Fibroblast of skin of abdomen (primary cell): ENCODE data around the gene CCDC43. TPM values are rescaled to one million over a fixed set of nuclear protein-coding genes. Genes with fewer than 3 reads are reported as not detected.
"Not testable (repeated sequence)": the region's sequence is repeated elsewhere in the genome, so short reads cannot be mapped to it uniquely, and the experiment has no call there.

Experiments used
- DNase-seq: peaks from one replicate; pipeline ENCODE4 v3.0.0-alpha.2; 2013
- polyA plus RNA-seq, 2 experiments: library from polyadenylated mRNA; unstranded; fragments of 120-200 nt; gene quantifications; one replicate each; pipeline ENCODE4 v1.2.1, GENCODE V29; 2013; ENCODE audit not compliant: insufficient read length in 2 of 2

Gene CCDC43
- 22.7 TPM for polyA plus RNA-seq (2013, experiment 1 of 2; ENCODE audit: insufficient read length)
- polyA plus RNA-seq (2013, experiment 2 of 2; ENCODE audit: insufficient read length) = 21.9 TPM

- peak; percentile 94 for DNase-seq
These were observed at the start of gene CCDC43 for GRCh38 chr17:44689477-44690217. Gene CCDC43 (minus strand): TSS chr17:44689776. CDS start chr17:44689753, 23 bp downstream.

- peak; percentile 3 for DNase-seq
These were observed 48.8 kb upstream of the CCDC43 start for GRCh38 chr17:44738214-44738906.

GRCh38 chr17:44736551-44737240, 47.1 kb upstream of the CCDC43 start:
- DNase-seq = no peak

GRCh38 chr17:44734272-44734671, 44.7 kb upstream of the CCDC43 start:
- no peak for DNase-seq

- no peak for DNase-seq
These were observed 44.2 kb upstream of the CCDC43 start for GRCh38 chr17:44733753-44734152.

GRCh38 chr17:44726121-44726520, 36.5 kb upstream of the CCDC43 start:
- not testable (repeated sequence) for DNase-seq

- no peak for DNase-seq
These were observed 32.7 kb upstream of the CCDC43 start for GRCh38 chr17:44722254-44722653.

GRCh38 chr17:44719444-44719843, 29.9 kb upstream of the CCDC43 start:
- no peak for DNase-seq

- peak; percentile 93 for DNase-seq
These were observed 19.1 kb upstream of the CCDC43 start, which contains the start of gene DBF4B for GRCh38 chr17:44708401-44709263. Gene DBF4B (plus strand): TSS chr17:44708665. CDS start chr17:44708821, 156 bp downstream.

GRCh38 chr17:44707755-44708400, 18.3 kb upstream of the CCDC43 start:
- no peak for DNase-seq

GRCh38 chr17:44700288-44700687, 10.7 kb upstream of the CCDC43 start:
- not testable (repeated sequence) for DNase-seq

GRCh38 chr17:44693609-44694008, 4.0 kb upstream of the CCDC43 start:
- DNase-seq = no peak

- DNase-seq = peak; percentile 24
These were observed 1.2 kb upstream of the CCDC43 start for GRCh38 chr17:44690746-44691306.

- DNase-seq = no peak
These were observed 700 bp downstream of the CCDC43 start for GRCh38 chr17:44688675-44689476.

- DNase-seq = no peak
These were observed 1.4 kb downstream of the CCDC43 start for GRCh38 chr17:44688200-44688599.

GRCh38 chr17:44687756-44688155, 1.8 kb downstream of the CCDC43 start:
- no peak for DNase-seq

GRCh38 chr17:44683303-44683702, 6.3 kb downstream of the CCDC43 start:
- DNase-seq = not testable (repeated sequence)

GRCh38 chr17:44677136-44677535, 12.4 kb downstream of the CCDC43 start:
- DNase-seq = peak; percentile 28

- no peak for DNase-seq
These were observed 15.7 kb downstream of the CCDC43 start for GRCh38 chr17:44673893-44674292.

- peak; percentile 47 for DNase-seq
These were observed 17.0 kb downstream of the CCDC43 start for GRCh38 chr17:44672479-44673093.
